PC-3 (cell line): ENCODE data around the gene CCDC86. TPM values are rescaled to one million over a fixed set of nuclear protein-coding genes. Genes with fewer than 3 reads are reported as not detected.

ENCODE experiments used
- ATAC-seq: fragments of 200-7000 bp; cut with Tn5 transposase; 2 replicates; pipeline ENCODE4 v1.9.1; 2020; ENCODE audit warnings: mild to moderate bottlenecking, moderate library complexity
- BruUV-seq: library from RNA; stranded (reverse); fragments of 400-500 nt; replicated peaks from 2 replicates; lab custom pipeline; 2021; lab: Mats Ljungman, UMichigan
- CTCF ChIA-PET: fragments of 300-600 bp; sonication (Branson Sonifier 250); formaldehyde crosslinking; loops from one replicate; lab custom pipeline; 2022; ENCODE audit warnings: antibody characterized with exemption; lab: Charles Lee
- POLR2A ChIA-PET: fragments of 300-600 bp; sonication (Branson Sonifier 250); formaldehyde crosslinking; loops from one replicate; lab custom pipeline; 2022; ENCODE audit warnings: antibody characterized with exemption; ENCODE audit not compliant: unreplicated experiment; lab: Charles Lee
- DNase-seq: peaks from one replicate; pipeline ENCODE4 v3.0.0-alpha.2; 2015
- H2AFZ ChIP-seq: fragments of 300-600 bp; sonication (generic); 2 replicates; pipeline ENCODE4 v1.6.0; 2016; ENCODE audit warnings: antibody characterized with exemption, low read length
- H3F3A ChIP-seq: fragments of 300-600 bp; sonication (generic); one replicate; pipeline ENCODE4 v1.6.0; 2017; ENCODE audit warnings: antibody characterized with exemption, low read length, control low read depth, mild to moderate bottlenecking; ENCODE audit not compliant: unreplicated experiment
- H3K27ac ChIP-seq: fragments of 300-600 bp; sonication (generic); 2 replicates; pipeline ENCODE4 v1.5.1; 2016; ENCODE audit warnings: mild to moderate bottlenecking, low read length
- H3K27me3 ChIP-seq: fragments of 300-600 bp; sonication (generic); 2 replicates; pipeline ENCODE4 v1.6.1; 2016; ENCODE audit warnings: low read length, mixed read lengths
- H3K36me3 ChIP-seq: fragments of 300-600 bp; sonication (generic); 2 replicates; pipeline ENCODE4 v1.6.1; 2016; ENCODE audit warnings: low read depth, mixed run types, low read length, mixed read lengths
- H3K4me1 ChIP-seq: fragments of 300-600 bp; sonication (generic); 2 replicates; pipeline ENCODE4 v1.5.1; 2016; ENCODE audit warnings: low read length; ENCODE audit not compliant: insufficient read depth
- H3K4me2 ChIP-seq: fragments of 300-600 bp; sonication (generic); 2 replicates; pipeline ENCODE4 v1.6.0; 2016; ENCODE audit warnings: low read length
- H3K4me3 ChIP-seq: fragments of 300-600 bp; sonication (generic); 2 replicates; pipeline ENCODE4 v1.5.1; 2016; ENCODE audit warnings: mild to moderate bottlenecking, low read length, mixed read lengths
- H3K79me2 ChIP-seq: fragments of 300-600 bp; sonication (generic); 2 replicates; pipeline ENCODE4 v1.6.1; 2017; ENCODE audit warnings: low read length, mixed read lengths
- H3K9ac ChIP-seq: fragments of 300-600 bp; sonication (generic); 2 replicates; pipeline ENCODE4 v1.6.0; 2016; ENCODE audit warnings: mild to moderate bottlenecking, low read length
- H3K9me2 ChIP-seq: fragments of 300-600 bp; sonication (generic); replicated peaks from 2 replicates; pipeline ENCODE4 v1.6.1; 2016; ENCODE audit warnings: mixed run types, low read length, mixed read lengths
- H3K9me3 ChIP-seq: fragments of 300-600 bp; sonication (generic); 2 replicates; pipeline ENCODE4 v1.6.1; 2016; ENCODE audit warnings: low read length, mixed read lengths
- H4K20me1 ChIP-seq: fragments of 300-600 bp; sonication (generic); 2 replicates; pipeline ENCODE4 v1.6.1; 2016; ENCODE audit warnings: low read length, mixed read lengths
- EZH2 ChIP-seq: fragments of 300-600 bp; sonication (generic); IDR thresholded peaks from one replicate; pipeline ENCODE4 v1.6.1; 2017; ENCODE audit warnings: antibody characterized with exemption, mild to moderate bottlenecking, low read length; ENCODE audit not compliant: unreplicated experiment
- EZH2phosphoT487 ChIP-seq: fragments of 300-600 bp; sonication (generic); IDR thresholded peaks from 2 replicates; pipeline ENCODE4 v1.6.1; 2018; ENCODE audit warnings: mild to moderate bottlenecking, antibody characterized with exemption, low read length, borderline replicate concordance
- intact Hi-C: fragments of 100-400 bp; cut with micrococcal nuclease; formaldehyde crosslinking; loops from 2 replicates; pipeline ENCODE4 v1.9.0; 2023
- total RNA-seq: library from RNA; depleted of rRNA; stranded (reverse); fragments of >200 nt; gene quantifications from 2 replicates; pipeline ENCODE4 v1.2.3, GENCODE V29; 2014
- TF ChIP-seq, protein P1 (sequence below): fragments of 300-600 bp; sonication (generic); conservative IDR thresholded peaks from 2 replicates; pipeline ENCODE4 v1.5.1; 2017; ENCODE audit warnings: antibody characterized with exemption, low read depth, mild to moderate bottlenecking, low read length

Gene CCDC86
- total RNA-seq, 1 experiment from 2014 or later: 67.9 TPM

DNA sequence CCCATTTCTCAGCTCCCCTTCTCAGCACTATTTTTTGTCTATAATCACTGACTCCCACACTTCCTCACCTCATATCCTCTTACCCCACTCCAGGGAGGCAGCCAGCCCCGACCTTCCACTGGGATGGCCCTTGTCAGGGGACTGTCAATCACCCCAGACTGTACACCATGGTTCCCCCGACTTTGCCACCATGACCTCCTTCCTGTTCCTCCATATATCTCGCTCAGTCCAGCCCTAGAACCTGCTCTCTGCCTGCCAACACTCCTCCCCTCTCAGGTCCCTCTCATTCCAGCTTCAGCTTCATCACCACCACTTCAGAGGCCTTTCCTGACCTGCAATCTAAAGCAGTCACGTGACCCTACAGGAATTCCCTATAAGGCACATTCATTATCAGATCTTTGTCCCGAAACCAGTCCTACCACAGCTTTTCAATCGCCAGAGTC is 48.0 kb downstream of the CCDC86 start:
- H3K36me3 ChIP-seq: peaks cover 19% of the 10 kb centered on the region; the same call in 1 of the 2 replicates
- no peak overlapping the region for H3K4me3 ChIP-seq
- H3K4me2 ChIP-seq: no peak overlapping the region
- no peaks in the 10 kb centered on the region for H3K27me3 ChIP-seq
- ChIA-PET POLR2A (no interaction called here), CTCF (interaction anchor here (1.2 kb wide), 1 partner anchor 59 kb away, joined by 9 read pairs; no protein-coding TSS in a partner anchor)
- no peak overlapping the region for H2AFZ ChIP-seq
- no peaks in the 10 kb centered on the region for H3K9me3 ChIP-seq
- DNase-seq: no peak
- no TSS peak for BruUV-seq
- H3K9ac ChIP-seq: no peak overlapping the region
- no peaks in the 10 kb centered on the region for H3F3A ChIP-seq
- TF ChIP-seq, protein P1, sequence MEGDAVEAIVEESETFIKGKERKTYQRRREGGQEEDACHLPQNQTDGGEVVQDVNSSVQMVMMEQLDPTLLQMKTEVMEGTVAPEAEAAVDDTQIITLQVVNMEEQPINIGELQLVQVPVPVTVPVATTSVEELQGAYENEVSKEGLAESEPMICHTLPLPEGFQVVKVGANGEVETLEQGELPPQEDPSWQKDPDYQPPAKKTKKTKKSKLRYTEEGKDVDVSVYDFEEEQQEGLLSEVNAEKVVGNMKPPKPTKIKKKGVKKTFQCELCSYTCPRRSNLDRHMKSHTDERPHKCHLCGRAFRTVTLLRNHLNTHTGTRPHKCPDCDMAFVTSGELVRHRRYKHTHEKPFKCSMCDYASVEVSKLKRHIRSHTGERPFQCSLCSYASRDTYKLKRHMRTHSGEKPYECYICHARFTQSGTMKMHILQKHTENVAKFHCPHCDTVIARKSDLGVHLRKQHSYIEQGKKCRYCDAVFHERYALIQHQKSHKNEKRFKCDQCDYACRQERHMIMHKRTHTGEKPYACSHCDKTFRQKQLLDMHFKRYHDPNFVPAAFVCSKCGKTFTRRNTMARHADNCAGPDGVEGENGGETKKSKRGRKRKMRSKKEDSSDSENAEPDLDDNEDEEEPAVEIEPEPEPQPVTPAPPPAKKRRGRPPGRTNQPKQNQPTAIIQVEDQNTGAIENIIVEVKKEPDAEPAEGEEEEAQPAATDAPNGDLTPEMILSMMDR: no peak
- TF ChIP-seq EZH2phosphoT487: no peak
- no peak for TF ChIP-seq EZH2
- H3K4me1 ChIP-seq: no peaks in the 10 kb centered on the region
- no peaks in the 10 kb centered on the region for H3K79me2 ChIP-seq
- intact Hi-C loops: no loop called here
- no peak overlapping the region for H3K27ac ChIP-seq
- H3K9me2 ChIP-seq: no peaks in the 10 kb centered on the region
- H4K20me1 ChIP-seq: no peaks in the 10 kb centered on the region
- no peak for ATAC-seq

DNA sequence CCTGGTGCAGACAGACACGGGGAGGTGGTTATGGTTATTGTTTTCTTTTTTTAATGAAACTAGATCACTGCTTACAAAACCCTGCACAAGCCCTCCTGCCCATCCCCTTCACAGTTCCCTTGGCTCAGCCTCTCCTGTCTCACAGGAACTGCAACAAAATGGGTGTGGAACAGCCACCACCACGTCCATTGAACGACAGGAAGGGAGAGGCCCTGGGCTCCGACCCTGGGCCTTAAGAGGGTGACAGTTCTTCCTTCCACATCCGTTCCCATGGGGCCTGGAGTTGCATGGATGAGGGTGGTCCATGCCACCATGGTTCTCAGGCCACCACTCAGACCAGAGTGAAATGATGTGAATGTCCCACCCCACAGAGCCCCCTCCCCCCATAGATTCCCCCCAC is 48.8 kb downstream of the CCDC86 start:
- CTCF ChIA-PET: interaction anchor here (0.6 kb wide), 1 partner anchor 103 kb away, joined by 3 read pairs; no protein-coding TSS in a partner anchor
- Histone ChIP-seq H3K27me3 (no peaks in the 10 kb centered on the region), H3K9me2 (no peaks in the 10 kb centered on the region), H3K9me3 (no peaks in the 10 kb centered on the region), H3K4me3 (no peak overlapping the region), H4K20me1 (no peaks in the 10 kb centered on the region), H3K79me2 (no peaks in the 10 kb centered on the region), H2AFZ (no peak overlapping the region), H3F3A (no peaks in the 10 kb centered on the region), H3K9ac (no peak overlapping the region), H3K36me3 (peaks cover 27% of the 10 kb centered on the region), H3K4me1 (no peaks in the 10 kb centered on the region), H3K4me2 (no peak overlapping the region), H3K27ac (no peak overlapping the region)
- ATAC-seq (no peak), DNase-seq (no peak)
- TF ChIP-seq EZH2phosphoT487 (no peak), EZH2 (no peak)
- TF ChIP-seq, protein P1: no peak
- POLR2A ChIA-PET: no interaction called here
- BruUV-seq: no TSS peak
- intact Hi-C loops: no loop called here

GRCh38 chr11:60891103-60891741 is 49.3 kb downstream of the CCDC86 start:
- Histone ChIP-seq H3K9ac (no peak overlapping the region), H3F3A (no peaks in the 10 kb centered on the region), H3K36me3 (peaks cover 33% of the 10 kb centered on the region), H3K79me2 (no peaks in the 10 kb centered on the region), H3K27ac (no peak overlapping the region), H3K9me2 (no peaks in the 10 kb centered on the region), H4K20me1 (no peaks in the 10 kb centered on the region), H3K4me3 (no peak overlapping the region), H2AFZ (no peak overlapping the region), H3K4me1 (no peaks in the 10 kb centered on the region), H3K27me3 (no peaks in the 10 kb centered on the region), H3K9me3 (no peaks in the 10 kb centered on the region), H3K4me2 (no peak overlapping the region)
- ATAC-seq (no peak), DNase-seq (no peak)
- TF ChIP-seq, protein P1: no peak
- TF ChIP-seq EZH2phosphoT487 (no peak), EZH2 (no peak)
- intact Hi-C loops: no loop called here
- BruUV-seq: no TSS peak
- CTCF ChIA-PET: interaction anchor here (0.6 kb wide), 1 partner anchor 104 kb away, joined by 3 read pairs; no protein-coding TSS in a partner anchor
- POLR2A ChIA-PET: no interaction called here
